Measurements from ENCODE around the gene CBLN3.

GRCh38 chr14:24378327-24378726, 51.1 kb downstream of the CBLN3 start:
- TF ChIP-seq CTCF (IDR thresholded peaks at IDR 0.05) (no peak), POLR2A (IDR thresholded peaks at IDR 0.05) (no peak)
